Mesenchymal stem cell (in vitro differentiated cells and primary cell): ENCODE data around the gene INCA1. TPM values are rescaled to one million over a fixed set of nuclear protein-coding genes. Genes with fewer than 3 reads are reported as not detected.

ENCODE experiments used
- DNase-seq: peaks from one replicate; pipeline ENCODE4 v3.0.0-alpha.2; 2013
- H2AFZ ChIP-seq: one replicate; pipeline ENCODE4 v1.6.1; 2013; ENCODE audit warnings: low read depth, mild to moderate bottlenecking, control low read depth, inconsistent platforms, low read length, moderate library complexity
- H2AK5ac ChIP-seq: 2 replicates; pipeline ENCODE4 v1.6.1; 2013; ENCODE audit warnings: low read length, moderate library complexity, mild to moderate bottlenecking, inconsistent platforms; ENCODE audit not compliant: severe bottlenecking
- H2BK120ac ChIP-seq: one replicate; pipeline ENCODE4 v1.6.1; 2013; ENCODE audit warnings: low read depth, mild to moderate bottlenecking, inconsistent platforms, low read length, moderate library complexity
- H2BK12ac ChIP-seq, 2 experiments: one replicate each; pipeline ENCODE4 v1.6.1; 2013; ENCODE audit warnings: inconsistent platforms in 2 of 2, low read length in 2 of 2, mild to moderate bottlenecking in 2 of 2, moderate library complexity in 2 of 2, control low read depth in 1 of 2
- H2BK15ac ChIP-seq: one replicate; pipeline ENCODE4 v1.6.1; 2013; ENCODE audit warnings: mild to moderate bottlenecking, low read depth, inconsistent platforms; ENCODE audit not compliant: poor library complexity, severe bottlenecking
- H2BK5ac ChIP-seq: 2 replicates; pipeline ENCODE4 v1.6.1; 2013; ENCODE audit warnings: low read depth, mild to moderate bottlenecking, low read length, control low read depth, inconsistent platforms; ENCODE audit not compliant: poor library complexity, severe bottlenecking
- H3K14ac ChIP-seq, 2 experiments: one replicate each; pipeline ENCODE4 v1.6.1; 2013; ENCODE audit warnings: inconsistent platforms in 2 of 2, low read length in 2 of 2, control low read depth in 1 of 2, mild to moderate bottlenecking in 1 of 2, moderate library complexity in 1 of 2
- H3K18ac ChIP-seq, 2 experiments: one replicate each; pipeline ENCODE4 v1.6.1; 2013; ENCODE audit warnings: inconsistent platforms in 2 of 2, low read length in 2 of 2, control low read depth in 1 of 2, low read depth in 1 of 2, mild to moderate bottlenecking in 1 of 2
- H3K23ac ChIP-seq, 2 experiments: one replicate each; pipeline ENCODE4 v1.6.1; 2013; ENCODE audit warnings: inconsistent platforms in 2 of 2, low read length in 2 of 2, mild to moderate bottlenecking in 2 of 2, moderate library complexity in 2 of 2, control low read depth in 1 of 2
- H3K27ac ChIP-seq: 2 replicates; pipeline ENCODE4 v1.5.1; 2013; ENCODE audit warnings: mild to moderate bottlenecking, moderate library complexity, low read length, control low read depth, inconsistent platforms; ENCODE audit not compliant: poor library complexity, severe bottlenecking
- H3K27me3 ChIP-seq, 2 experiments: 2 replicates each; pipeline versions ENCODE4 v1.6.1 to v1.7.0; 2013; ENCODE audit warnings: low read length in 2 of 2, mild to moderate bottlenecking in 2 of 2, moderate library complexity in 2 of 2, control low read depth in 1 of 2, inconsistent platforms in 1 of 2; ENCODE audit not compliant: control insufficient read depth in 1 of 2, insufficient read depth in 1 of 2
- H3K36me3 ChIP-seq, 2 experiments: 2 replicates each; pipeline versions ENCODE4 v1.6.1 to v1.7.0; 2013; ENCODE audit warnings: low read length in 2 of 2, control low read depth in 1 of 2, inconsistent platforms in 1 of 2, low read depth in 1 of 2, mild to moderate bottlenecking in 1 of 2; ENCODE audit not compliant: insufficient read depth in 2 of 2, control insufficient read depth in 1 of 2
- H3K4ac ChIP-seq, 2 experiments: one replicate each; pipeline ENCODE4 v1.6.1; 2013; ENCODE audit warnings: inconsistent platforms in 2 of 2, low read length in 2 of 2, mild to moderate bottlenecking in 2 of 2, moderate library complexity in 2 of 2, control low read depth in 1 of 2, low read depth in 1 of 2
- H3K4me1 ChIP-seq: 2 replicates; pipeline ENCODE4 v1.6.1; 2013; ENCODE audit warnings: low read depth, low read length, control low read depth; ENCODE audit not compliant: control insufficient read depth, insufficient read depth
- H3K4me2 ChIP-seq: 2 replicates; pipeline ENCODE4 v1.6.1; 2013; ENCODE audit warnings: low read length, mild to moderate bottlenecking, inconsistent platforms; ENCODE audit not compliant: poor library complexity, severe bottlenecking
- H3K4me3 ChIP-seq, 2 experiments: 2 replicates each; pipeline versions ENCODE4 v1.5.1 to v1.7.0; 2013; ENCODE audit warnings: low read length in 2 of 2, mild to moderate bottlenecking in 2 of 2, control low read depth in 1 of 2, low read depth in 1 of 2; ENCODE audit not compliant: insufficient read depth in 1 of 2
- H3K79me1 ChIP-seq: replicated peaks from 2 replicates; pipeline ENCODE4 v1.6.1; 2013; ENCODE audit warnings: mild to moderate bottlenecking, control low read depth, low read length, inconsistent platforms; ENCODE audit not compliant: poor library complexity, severe bottlenecking
- H3K9ac ChIP-seq: 2 replicates; pipeline ENCODE4 v1.7.0; 2013; ENCODE audit warnings: mild to moderate bottlenecking, low read length, moderate library complexity
- H3K9me3 ChIP-seq: 2 replicates; pipeline ENCODE4 v1.7.0; 2013; ENCODE audit warnings: mild to moderate bottlenecking, low read length; ENCODE audit not compliant: control insufficient read depth
- H4K8ac ChIP-seq: one replicate; pipeline ENCODE4 v1.6.1; 2013; ENCODE audit warnings: inconsistent platforms, mild to moderate bottlenecking, low read length, moderate library complexity
- H4K91ac ChIP-seq: one replicate; pipeline ENCODE4 v1.6.1; 2013; ENCODE audit warnings: mild to moderate bottlenecking, low read length, inconsistent platforms
- WGBS: methylation state at CpG from one replicate; pipeline ENCODE4 v1.1.7; 2013; ENCODE audit warnings: mixed read lengths; 5-methylcytosine and 5-hydroxymethylcytosine counted together
- polyA plus RNA-seq, 2 experiments: library from polyadenylated mRNA; stranded (reverse); fragments of 200-250 nt; gene quantifications; one replicate each; pipeline ENCODE4 v1.2.3, GENCODE V29; 2013

The INCA1 gene
- 0.83 TPM for polyA plus RNA-seq (2013, experiment 1 of 2)
- 0.70 TPM for polyA plus RNA-seq (2013, experiment 2 of 2)

- peak within 1 kb of the TSS; percentile 91 for H3K9ac ChIP-seq
- peak within 1 kb of the TSS; percentile 43 to 88 for H3K4ac ChIP-seq
- H3K36me3 ChIP-seq, result peaks cover 20 to 28% of the 10 kb centered on the region in 2 experiments
- peak within 1 kb of the TSS; percentile 63 for H3K27ac ChIP-seq
- H3K27me3 ChIP-seq, result no peaks in the 10 kb centered on the region
- WGBS, result under 1% methylated on average over 56 of the region's 93 CpGs
- H3K18ac ChIP-seq, result peak within 1 kb of the TSS; percentile 79 to 86
- peak within 1 kb of the TSS; percentile 56 for H2BK15ac ChIP-seq
- H3K4me1 ChIP-seq, result peaks cover 26% of the 10 kb centered on the region
- H3K9me3 ChIP-seq, result no peaks in the 10 kb centered on the region
- peak within 1 kb of the TSS in 1 of 2 experiments; percentile 92 for H3K23ac ChIP-seq
- peak; percentile 89 for DNase-seq
- H3K79me1 ChIP-seq, result peaks cover 22% of the 10 kb centered on the region
- H2BK120ac ChIP-seq, result peak within 1 kb of the TSS; percentile 88
- peak within 1 kb of the TSS; percentile 88 to 99 for H3K4me3 ChIP-seq
- H3K4me2 ChIP-seq, result peak within 1 kb of the TSS; percentile 90
- peak within 1 kb of the TSS; percentile 92 for H2BK5ac ChIP-seq
- H4K8ac ChIP-seq, result peak within 1 kb of the TSS; percentile 78
- peak within 1 kb of the TSS; percentile 80 for H2AFZ ChIP-seq
- H2AK5ac ChIP-seq, result peak within 1 kb of the TSS; percentile 82
- peak within 1 kb of the TSS; percentile 38 to 61 for H2BK12ac ChIP-seq
- H3K14ac ChIP-seq, result peak within 1 kb of the TSS in 1 of 2 experiments; percentile 91
- H4K91ac ChIP-seq, result peak within 1 kb of the TSS; percentile 72
Observed at GRCh38 chr17:4997302-4998026, at the start of gene INCA1, which contains the start of gene KIF1C. Gene INCA1, minus strand, starts transcription at chr17:4997522. Its CDS starts 3,085 bp downstream, at chr17:4994437. Gene KIF1C, plus strand, starts transcription at chr17:4997950. Its CDS starts 2,297 bp downstream, at chr17:5000247.

GRCh38 chr17:5045496-5045895 is 48.2 kb upstream of the INCA1 start:
- Histone ChIP-seq H2BK5ac (no peak overlapping the region), H2BK12ac (no peak overlapping the region), H3K23ac (no peak overlapping the region), H3K14ac (no peak overlapping the region), H3K27ac (no peak overlapping the region), H4K8ac (no peak overlapping the region), H4K91ac (no peak overlapping the region), H3K4me1 (peaks cover 1% of the 10 kb centered on the region), H3K9ac (no peak overlapping the region), H3K4me3 (no peak overlapping the region), H3K4ac (no peak overlapping the region), H2BK15ac (no peak overlapping the region), H3K79me1 (no peaks in the 10 kb centered on the region), H2AFZ (no peak overlapping the region), H3K27me3 (no peaks in the 10 kb centered on the region), H3K36me3 (no peaks in the 10 kb centered on the region), H3K9me3 (no peaks in the 10 kb centered on the region), H3K18ac (no peak overlapping the region), H2BK120ac (no peak overlapping the region), H2AK5ac (no peak overlapping the region), H3K4me2 (no peak overlapping the region)
- WGBS, result 81% methylated on average over 4 of the region's 6 CpGs
- DNase-seq, result no peak

GRCh38 chr17:5044630-5045029 is 47.3 kb upstream of the INCA1 start:
- Histone ChIP-seq H3K4ac (no peak overlapping the region), H3K36me3 (no peaks in the 10 kb centered on the region), H3K23ac (no peak overlapping the region), H4K91ac (no peak overlapping the region), H2BK15ac (no peak overlapping the region), H2BK120ac (no peak overlapping the region), H3K79me1 (no peaks in the 10 kb centered on the region), H4K8ac (no peak overlapping the region), H3K4me3 (no peak overlapping the region), H3K4me1 (peaks cover 1% of the 10 kb centered on the region), H3K9me3 (no peaks in the 10 kb centered on the region), H2AFZ (no peak overlapping the region), H2BK12ac (no peak overlapping the region), H3K27ac (no peak overlapping the region), H3K9ac (no peak overlapping the region), H3K14ac (no peak overlapping the region), H2BK5ac (no peak overlapping the region), H2AK5ac (no peak overlapping the region), H3K18ac (no peak overlapping the region), H3K4me2 (no peak overlapping the region), H3K27me3 (no peaks in the 10 kb centered on the region)
- no peak for DNase-seq
- 91% methylated on average over 5 of the region's 5 CpGs for WGBS

- H2BK5ac ChIP-seq, result no peak overlapping the region
- H2BK12ac ChIP-seq, result no peak overlapping the region
- no peak overlapping the region for H3K14ac ChIP-seq
- no peak overlapping the region for H3K4me2 ChIP-seq
- WGBS, result 94% methylated on average over 1 of the region's 1 CpG
- H3K27me3 ChIP-seq, result no peaks in the 10 kb centered on the region
- no peak overlapping the region for H2BK15ac ChIP-seq
- H3K18ac ChIP-seq, result no peak overlapping the region
- H3K4ac ChIP-seq, result no peak overlapping the region
- no peak overlapping the region for H3K23ac ChIP-seq
- no peak overlapping the region for H4K8ac ChIP-seq
- no peak overlapping the region for H4K91ac ChIP-seq
- no peaks in the 10 kb centered on the region for H3K79me1 ChIP-seq
- H3K4me1 ChIP-seq, result no peaks in the 10 kb centered on the region
- no peak overlapping the region for H3K4me3 ChIP-seq
- no peak overlapping the region for H2AFZ ChIP-seq
- H2AK5ac ChIP-seq, result no peak overlapping the region
- H3K9me3 ChIP-seq, result no peaks in the 10 kb centered on the region
- H3K9ac ChIP-seq, result no peak overlapping the region
- no peak overlapping the region for H3K27ac ChIP-seq
- no peaks in the 10 kb centered on the region for H3K36me3 ChIP-seq
- H2BK120ac ChIP-seq, result no peak overlapping the region
- DNase-seq, result no peak
Observed at GRCh38 chr17:5043524-5043923, 46.2 kb upstream of the INCA1 start.
